Measurements from ENCODE around the gene RPS6KA4. TPM values are rescaled to one million over a fixed set of nuclear protein-coding genes. Genes with fewer than 3 reads are reported as not detected.

Gene RPS6KA4
- total RNA-seq, 1 donor from 2014 or later, result 3.2 TPM

- no peaks in the 10 kb centered on the region for H3K36me3 Mint-ChIP-seq (ENCODE audit: unreplicated experiment)
- no peak for DNase-seq
- H3K4me3 Mint-ChIP-seq (ENCODE audit: unreplicated experiment), result no peak overlapping the region
- no peaks in the 10 kb centered on the region for H3K27me3 Mint-ChIP-seq (ENCODE audit: unreplicated experiment)
- H3K9me3 Mint-ChIP-seq (ENCODE audit: unreplicated experiment), result no peaks in the 10 kb centered on the region
- no peak overlapping the region for H3K27ac Mint-ChIP-seq (ENCODE audit: unreplicated experiment)
- no peak for TF ChIP-seq CTCF (IDR thresholded peaks at IDR 0.05; ENCODE audit: partially characterized antibody, unreplicated experiment)
- peaks cover 7% of the 10 kb centered on the region for H3K4me1 Mint-ChIP-seq (ENCODE audit: low read depth, unreplicated experiment)
Measured at GRCh38 chr11:64381350-64381749, 22.4 kb downstream of the RPS6KA4 start.

GRCh38 chr11:64382047-64382446 is 23.1 kb downstream of the RPS6KA4 start:
- Mint-ChIP-seq H3K9me3 (ENCODE audit: unreplicated experiment) (no peaks in the 10 kb centered on the region), H3K27ac (ENCODE audit: unreplicated experiment) (no peak overlapping the region), H3K4me3 (ENCODE audit: unreplicated experiment) (no peak overlapping the region), H3K36me3 (ENCODE audit: unreplicated experiment) (peaks cover 1% of the 10 kb centered on the region), H3K27me3 (ENCODE audit: unreplicated experiment) (no peaks in the 10 kb centered on the region), H3K4me1 (ENCODE audit: low read depth, unreplicated experiment) (peaks cover 7% of the 10 kb centered on the region)
- no peak for DNase-seq
- no peak for TF ChIP-seq CTCF (IDR thresholded peaks at IDR 0.05; ENCODE audit: partially characterized antibody, unreplicated experiment)

GRCh38 chr11:64382586-64382985 is 23.6 kb downstream of the RPS6KA4 start:
- TF ChIP-seq CTCF (IDR thresholded peaks at IDR 0.05; ENCODE audit: partially characterized antibody, unreplicated experiment), result no peak
- no peak overlapping the region for H3K27ac Mint-ChIP-seq (ENCODE audit: unreplicated experiment)
- H3K36me3 Mint-ChIP-seq (ENCODE audit: unreplicated experiment), result peaks cover 4% of the 10 kb centered on the region
- DNase-seq, result no peak
- H3K9me3 Mint-ChIP-seq (ENCODE audit: unreplicated experiment), result no peaks in the 10 kb centered on the region
- peaks cover 7% of the 10 kb centered on the region for H3K4me1 Mint-ChIP-seq (ENCODE audit: low read depth, unreplicated experiment)
- peak overlapping the region; percentile 0 for H3K4me3 Mint-ChIP-seq (ENCODE audit: unreplicated experiment)
- no peaks in the 10 kb centered on the region for H3K27me3 Mint-ChIP-seq (ENCODE audit: unreplicated experiment)

GRCh38 chr11:64383580-64383979 is 24.6 kb downstream of the RPS6KA4 start:
- no peak overlapping the region for H3K4me3 Mint-ChIP-seq (ENCODE audit: unreplicated experiment)
- no peak overlapping the region for H3K27ac Mint-ChIP-seq (ENCODE audit: unreplicated experiment)
- H3K9me3 Mint-ChIP-seq (ENCODE audit: unreplicated experiment), result no peaks in the 10 kb centered on the region
- no peak for TF ChIP-seq CTCF (IDR thresholded peaks at IDR 0.05; ENCODE audit: partially characterized antibody, unreplicated experiment)
- DNase-seq, result no peak
- no peaks in the 10 kb centered on the region for H3K27me3 Mint-ChIP-seq (ENCODE audit: unreplicated experiment)
- H3K36me3 Mint-ChIP-seq (ENCODE audit: unreplicated experiment), result peaks cover 4% of the 10 kb centered on the region
- H3K4me1 Mint-ChIP-seq (ENCODE audit: low read depth, unreplicated experiment), result peaks cover 7% of the 10 kb centered on the region

- no peak for TF ChIP-seq CTCF (IDR thresholded peaks at IDR 0.05; ENCODE audit: partially characterized antibody, unreplicated experiment)
- H3K9me3 Mint-ChIP-seq (ENCODE audit: unreplicated experiment), result no peaks in the 10 kb centered on the region
- peaks cover 4% of the 10 kb centered on the region for H3K36me3 Mint-ChIP-seq (ENCODE audit: unreplicated experiment)
- H3K27me3 Mint-ChIP-seq (ENCODE audit: unreplicated experiment), result no peaks in the 10 kb centered on the region
- H3K4me3 Mint-ChIP-seq (ENCODE audit: unreplicated experiment), result no peak overlapping the region
- no peak for DNase-seq
- peaks cover 7% of the 10 kb centered on the region for H3K4me1 Mint-ChIP-seq (ENCODE audit: low read depth, unreplicated experiment)
- no peak overlapping the region for H3K27ac Mint-ChIP-seq (ENCODE audit: unreplicated experiment)
Measured at GRCh38 chr11:64384028-64384737, 25.2 kb downstream of the RPS6KA4 start.

All from glutamatergic neuron (in vitro differentiated cells).